HCT116 (cell line): ENCODE results near the gene EEFSEC.

ENCODE experiments used
- CTCF ChIP-seq, 3 experiments: fragments of 200-600 bp in 1 of 3; sonication (generic) in 1 of 3; IDR thresholded peaks in 2 of 3; conservative IDR thresholded peaks in 1 of 3; 2 replicates each; pipeline ENCODE4 v1.5.1; 2012 to 2017; ENCODE audit warnings: low read depth in 2 of 3, low read length in 2 of 3, antibody characterized with exemption in 1 of 3, borderline replicate concordance in 1 of 3, control low read depth in 1 of 3, mild to moderate bottlenecking in 1 of 3, mixed read lengths in 1 of 3, mixed run types in 1 of 3, moderate library complexity in 1 of 3; ENCODE audit not compliant: insufficient read depth in 1 of 3
- EZH2 ChIP-seq: fragments of 200-600 bp; sonication (generic); IDR thresholded peaks from 2 replicates; pipeline ENCODE4 v1.6.1; 2017; ENCODE audit warnings: antibody characterized with exemption, mixed run types
- EZH2phosphoT487 ChIP-seq: fragments of 200-600 bp; IDR thresholded peaks from 2 replicates; pipeline ENCODE4 v1.6.1; 2018; ENCODE audit warnings: antibody characterized with exemption, borderline replicate concordance
- POLR2A ChIP-seq: IDR thresholded peaks from 2 replicates; pipeline ENCODE4 v1.7.0; 2011; ENCODE audit warnings: borderline replicate concordance; ENCODE audit not compliant: insufficient read depth, insufficient read length; ENCODE audit errors: extremely low read depth
- REST ChIP-seq: IDR thresholded peaks from 2 replicates; pipeline ENCODE4 v1.6.1; 2012; ENCODE audit warnings: low read depth
- ZBTB33 ChIP-seq: IDR thresholded peaks from 2 replicates; pipeline ENCODE4 v1.6.1; 2011; ENCODE audit warnings: mild to moderate bottlenecking, low read length, moderate library complexity; ENCODE audit not compliant: insufficient replicate concordance; ENCODE audit errors: extremely low read depth
- ZNF274 ChIP-seq: fragments of 200-500 bp; sonication (Bioruptor generic); IDR thresholded peaks from 2 replicates; pipeline ENCODE4 v1.6.1; 2014; ENCODE audit warnings: mild to moderate bottlenecking, low read depth, low read length, inconsistent platforms

- TF ChIP-seq REST (no peak), ZBTB33 (no peak), EZH2phosphoT487 (no peak), ZNF274 (no peak), CTCF (IDR thresholded peaks at IDR 0.05 in 2 of 3, conservative IDR thresholded peaks at IDR 0.05 in 1 of 3; ENCODE audit: borderline replicate concordance in 1 of 3, insufficient read depth in 1 of 3, low read depth in 2 of 3, low read length in 2 of 3) (no peak), POLR2A (no peak), EZH2 (no peak)
Measured at GRCh38 chr3:128198313-128198712, 45.0 kb downstream of the EEFSEC start.
